Lung (tissue), 12 donors: ENCODE results near the gene KIF22. TPM values are rescaled to one million over a fixed set of nuclear protein-coding genes. Genes with fewer than 3 reads are reported as not detected.

Source experiments
- ATAC-seq: fragments of 200-7000 bp; cut with Tn5 transposase; one replicate; pipeline ENCODE4 v1.9.1; 2020; ENCODE audit warnings: moderate number of reproducible peaks; ENCODE audit not compliant: insufficient read depth, low FRiP score
- DNase-seq, 3 donors: peaks; one replicate each; pipeline ENCODE4 v3.0.0-alpha.2; 2013 to 2017
- H3K27ac ChIP-seq, 2 donors: one replicate each; pipeline ENCODE4 v1.5.1; 2013; ENCODE audit warnings: mild to moderate bottlenecking in 2 of 2, moderate library complexity in 2 of 2, control low read depth in 1 of 2, inconsistent platforms in 1 of 2, low read depth in 1 of 2, low read length in 1 of 2
- H3K27me3 ChIP-seq, 3 donors: one replicate each; pipeline ENCODE4 v1.5.1; 2013; ENCODE audit warnings: low read length in 2 of 3; ENCODE audit not compliant: control insufficient read depth in 3 of 3, insufficient read depth in 3 of 3
- H3K36me3 ChIP-seq, 4 donors: one replicate each; pipeline ENCODE4 v1.5.1; 2013; ENCODE audit warnings: low read length in 4 of 4, mild to moderate bottlenecking in 1 of 4, moderate library complexity in 1 of 4; ENCODE audit not compliant: control insufficient read depth in 4 of 4, insufficient read depth in 4 of 4
- H3K4me1 ChIP-seq, 5 donors: one replicate each; pipeline ENCODE4 v1.5.1; 2013; ENCODE audit warnings: low read length in 5 of 5, mild to moderate bottlenecking in 2 of 5, moderate library complexity in 1 of 5; ENCODE audit not compliant: control insufficient read depth in 5 of 5, insufficient read depth in 5 of 5
- H3K4me3 ChIP-seq: one replicate; pipeline ENCODE4 v1.5.1; 2013; ENCODE audit warnings: mild to moderate bottlenecking, control low read depth, moderate library complexity
- H3K9ac ChIP-seq, 2 donors: one replicate each; pipeline ENCODE4 v1.5.1; 2013; ENCODE audit warnings: low read length in 2 of 2, control low read depth in 1 of 2; ENCODE audit not compliant: insufficient read depth in 1 of 2
- H3K9me3 ChIP-seq, 4 donors: one replicate each; pipeline ENCODE4 v1.5.1; 2013; ENCODE audit warnings: low read length in 3 of 4, mild to moderate bottlenecking in 1 of 4, moderate library complexity in 1 of 4; ENCODE audit not compliant: control insufficient read depth in 4 of 4, insufficient read depth in 3 of 4
- WGBS, 2 donors: extraction: QIAGEN DNeasy Blood & Tissue Kit; methylation state at CpG; one replicate each; pipeline ENCODE4 v1.1.7; 2013; 5-methylcytosine and 5-hydroxymethylcytosine counted together
- polyA plus RNA-seq, 2 donors: library from polyadenylated mRNA; stranded (reverse); fragments of 200-250 nt; gene quantifications; one replicate each; pipeline ENCODE4 v1.2.1, GENCODE V29; 2013
- total RNA-seq, 2 donors: library from RNA; depleted of rRNA in 1 of 2; stranded (reverse); fragments of >200 nt in 1 of 2; gene quantifications; one replicate each; pipeline ENCODE4 v1.2.1, GENCODE V29; 2014 to 2021
- TF ChIP-seq, protein P1 (sequence below): IDR thresholded peaks from 2 replicates; pipeline ENCODE4 v1.5.1; 2012; ENCODE audit warnings: mild to moderate bottlenecking; ENCODE audit errors: control extremely low read depth, extremely low read depth
- donor health status: control.
- donor health status: control.
- donor health status: Bipolar disorder and iron deficiency.
- donor health status: healthy.
- donor health status: DM: yes; HTN: yes; CAD: no.

Gene KIF22
- total and polyA plus RNA-seq, 4 donors = 22.1 to 84.9 (median 25.9) TPM

- Histone ChIP-seq H3K4me3 (no peak overlapping the region), H3K9me3 (no peaks in the 10 kb centered on the region), H3K9ac (no peak overlapping the region), H3K36me3 (peaks cover 6 to 28% (median 17%) of the 10 kb centered on the region in 4 donors), H3K27me3 (no peaks in the 10 kb centered on the region), H3K27ac (no peak overlapping the region), H3K4me1 (peaks cover 2 to 23% (median 6%) of the 10 kb centered on the region in 5 donors)
- WGBS, 2 donors = 90 to 96% methylated on average over 3 of the region's 3 CpGs
- ATAC-seq (no peak), DNase-seq (no peak)
- TF ChIP-seq, protein P1, sequence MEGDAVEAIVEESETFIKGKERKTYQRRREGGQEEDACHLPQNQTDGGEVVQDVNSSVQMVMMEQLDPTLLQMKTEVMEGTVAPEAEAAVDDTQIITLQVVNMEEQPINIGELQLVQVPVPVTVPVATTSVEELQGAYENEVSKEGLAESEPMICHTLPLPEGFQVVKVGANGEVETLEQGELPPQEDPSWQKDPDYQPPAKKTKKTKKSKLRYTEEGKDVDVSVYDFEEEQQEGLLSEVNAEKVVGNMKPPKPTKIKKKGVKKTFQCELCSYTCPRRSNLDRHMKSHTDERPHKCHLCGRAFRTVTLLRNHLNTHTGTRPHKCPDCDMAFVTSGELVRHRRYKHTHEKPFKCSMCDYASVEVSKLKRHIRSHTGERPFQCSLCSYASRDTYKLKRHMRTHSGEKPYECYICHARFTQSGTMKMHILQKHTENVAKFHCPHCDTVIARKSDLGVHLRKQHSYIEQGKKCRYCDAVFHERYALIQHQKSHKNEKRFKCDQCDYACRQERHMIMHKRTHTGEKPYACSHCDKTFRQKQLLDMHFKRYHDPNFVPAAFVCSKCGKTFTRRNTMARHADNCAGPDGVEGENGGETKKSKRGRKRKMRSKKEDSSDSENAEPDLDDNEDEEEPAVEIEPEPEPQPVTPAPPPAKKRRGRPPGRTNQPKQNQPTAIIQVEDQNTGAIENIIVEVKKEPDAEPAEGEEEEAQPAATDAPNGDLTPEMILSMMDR = no peak
Observed at GRCh38 chr16:29794231-29794710, 3.7 kb downstream of the KIF22 start.

GRCh38 chr16:29802416-29802935, 11.9 kb downstream of the KIF22 start:
- ATAC-seq = no peak
- 95 to 97% methylated on average over 8 of the region's 8 CpGs for WGBS, 2 donors

GRCh38 chr16:29804020-29804419, 13.5 kb downstream of the KIF22 start:
- TF ChIP-seq, protein P1 = no peak
- no peaks in the 10 kb centered on the region for H3K27me3 ChIP-seq
- H3K36me3 ChIP-seq = peaks cover under 1 to 30% (median 24%) of the 10 kb centered on the region in 4 donors
- ATAC-seq (no peak), DNase-seq (no peak)
- H3K9ac ChIP-seq = peak overlapping the region in 1 of 2 donors; percentile 63
- 72 to 77% methylated on average over 8 of the region's 8 CpGs for WGBS, 2 donors
- H3K4me1 ChIP-seq = peaks cover 5 to 32% (median 13%) of the 10 kb centered on the region in 5 donors
- no peaks in the 10 kb centered on the region for H3K9me3 ChIP-seq
- H3K27ac ChIP-seq = peak overlapping the region in 1 of 2 donors; percentile 34
- H3K4me3 ChIP-seq = no peak overlapping the region

More at GRCh38 chr16:29802416-29802935, 11.9 kb downstream of the KIF22 start:
- no peak overlapping the region for H3K9ac ChIP-seq
- H3K9me3 ChIP-seq = no peaks in the 10 kb centered on the region
- H3K36me3 ChIP-seq = peaks cover 6 to 37% (median 29%) of the 10 kb centered on the region in 4 donors
- no peak overlapping the region for H3K27ac ChIP-seq
- no peak overlapping the region for H3K4me3 ChIP-seq
- DNase-seq = no peak
- H3K27me3 ChIP-seq = no peaks in the 10 kb centered on the region
- peaks cover 0 to 18% (median 7%) of the 10 kb centered on the region in 5 donors for H3K4me1 ChIP-seq
- TF ChIP-seq, protein P1 = no peak
